Adipocyte (in vitro differentiated cells): ENCODE data around the gene DNAI2.
A peak's percentile ranks its signal among the peaks of the same experiment; 100 is the strongest.

Source experiments
- DNase-seq: peaks from one replicate; pipeline ENCODE4 v3.0.0-alpha.2; 2015; ENCODE audit warnings: low read depth
- H3K27me3 ChIP-seq: replicated peaks from 2 replicates; pipeline ENCODE4 v1.7.0; 2013; ENCODE audit warnings: mild to moderate bottlenecking, low read length, moderate library complexity; ENCODE audit not compliant: control insufficient read depth, insufficient read depth
- H3K36me3 ChIP-seq: 2 replicates; pipeline ENCODE4 v1.7.0; 2013; ENCODE audit warnings: low read length, mild to moderate bottlenecking, moderate library complexity; ENCODE audit not compliant: control insufficient read depth, insufficient read depth, severe bottlenecking
- H3K4me1 ChIP-seq: 2 replicates; pipeline ENCODE4 v1.7.0; 2013; ENCODE audit warnings: mild to moderate bottlenecking, low read length, moderate library complexity; ENCODE audit not compliant: control insufficient read depth, insufficient read depth
- H3K4me3 ChIP-seq: 2 replicates; pipeline ENCODE4 v1.7.0; 2013; ENCODE audit warnings: mild to moderate bottlenecking, low read length, moderate library complexity
- H3K9ac ChIP-seq: 2 replicates; pipeline ENCODE4 v1.7.0; 2013; ENCODE audit warnings: mild to moderate bottlenecking, low read length, moderate library complexity
- H3K9me3 ChIP-seq: 2 replicates; pipeline ENCODE4 v1.7.0; 2013; ENCODE audit warnings: mild to moderate bottlenecking, low read length, moderate library complexity; ENCODE audit not compliant: control insufficient read depth

The DNAI2 gene

GRCh38 chr17:74295625-74296547 lies 21.9 kb downstream of the DNAI2 start:
- peaks cover 7% of the 10 kb centered on the region for H3K27me3 ChIP-seq
- no peak overlapping the region for H3K4me3 ChIP-seq
- H3K36me3 ChIP-seq: no peaks in the 10 kb centered on the region
- DNase-seq: no peak
- H3K4me1 ChIP-seq: peaks cover 13% of the 10 kb centered on the region
- H3K9ac ChIP-seq: no peak overlapping the region
- no peaks in the 10 kb centered on the region for H3K9me3 ChIP-seq

DNA sequence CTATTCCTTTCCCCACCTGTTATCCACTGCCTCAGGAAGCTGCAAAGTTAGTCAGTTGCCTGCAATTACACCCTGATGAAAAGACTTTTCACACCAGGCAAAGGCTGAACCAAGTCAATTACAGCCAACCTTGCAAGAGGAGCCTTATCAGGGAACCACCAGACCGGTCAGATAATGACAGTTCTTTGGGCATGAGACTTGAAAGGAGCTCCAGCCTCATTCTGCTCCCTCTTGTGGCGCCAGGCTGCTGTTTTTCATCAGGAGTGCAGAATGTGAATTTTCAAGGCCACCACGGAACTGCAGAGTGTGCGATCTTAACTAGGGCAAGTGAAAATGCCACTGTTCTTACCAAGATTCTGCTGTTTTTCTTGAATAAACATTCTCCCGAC lies 22.5 kb downstream of the DNAI2 start:
- H3K9ac ChIP-seq: peak overlapping the region; percentile 62
- H3K9me3 ChIP-seq: no peaks in the 10 kb centered on the region
- peak; percentile 63 for DNase-seq
- H3K36me3 ChIP-seq: no peaks in the 10 kb centered on the region
- peaks cover 7% of the 10 kb centered on the region for H3K27me3 ChIP-seq
- H3K4me3 ChIP-seq: no peak overlapping the region
- H3K4me1 ChIP-seq: peaks cover 13% of the 10 kb centered on the region

DNA sequence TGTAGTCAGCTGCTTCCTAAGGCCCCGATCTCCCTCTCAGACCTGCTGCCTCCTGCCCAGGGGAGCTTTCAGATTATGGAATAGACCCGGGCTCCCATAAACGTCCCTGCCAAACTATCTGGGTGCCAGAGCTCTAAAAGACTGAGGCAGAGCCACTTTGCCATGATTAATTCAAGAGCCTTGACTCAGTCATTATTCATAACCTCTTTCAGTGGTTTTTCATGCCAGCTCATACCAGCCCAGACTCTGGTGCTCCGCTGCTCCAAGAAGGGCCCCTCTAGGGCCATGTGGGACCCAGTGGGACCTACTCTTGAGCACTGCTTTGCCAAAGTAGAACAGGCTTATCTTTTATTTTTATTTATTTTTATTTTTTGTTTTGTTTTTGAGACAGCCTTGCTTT lies 23.9 kb downstream of the DNAI2 start:
- Histone ChIP-seq H3K9me3 (no peaks in the 10 kb centered on the region), H3K4me1 (peaks cover 13% of the 10 kb centered on the region), H3K9ac (no peak overlapping the region), H3K4me3 (no peak overlapping the region), H3K27me3 (peaks cover 7% of the 10 kb centered on the region), H3K36me3 (no peaks in the 10 kb centered on the region)
- DNase-seq: no peak

GRCh38 chr17:74298778-74299177 lies 24.7 kb downstream of the DNAI2 start:
- DNase-seq: no peak
- H3K36me3 ChIP-seq: no peaks in the 10 kb centered on the region
- peaks cover 13% of the 10 kb centered on the region for H3K4me1 ChIP-seq
- H3K9ac ChIP-seq: no peak overlapping the region
- H3K9me3 ChIP-seq: no peaks in the 10 kb centered on the region
- H3K4me3 ChIP-seq: no peak overlapping the region
- H3K27me3 ChIP-seq: peaks cover 7% of the 10 kb centered on the region

DNA sequence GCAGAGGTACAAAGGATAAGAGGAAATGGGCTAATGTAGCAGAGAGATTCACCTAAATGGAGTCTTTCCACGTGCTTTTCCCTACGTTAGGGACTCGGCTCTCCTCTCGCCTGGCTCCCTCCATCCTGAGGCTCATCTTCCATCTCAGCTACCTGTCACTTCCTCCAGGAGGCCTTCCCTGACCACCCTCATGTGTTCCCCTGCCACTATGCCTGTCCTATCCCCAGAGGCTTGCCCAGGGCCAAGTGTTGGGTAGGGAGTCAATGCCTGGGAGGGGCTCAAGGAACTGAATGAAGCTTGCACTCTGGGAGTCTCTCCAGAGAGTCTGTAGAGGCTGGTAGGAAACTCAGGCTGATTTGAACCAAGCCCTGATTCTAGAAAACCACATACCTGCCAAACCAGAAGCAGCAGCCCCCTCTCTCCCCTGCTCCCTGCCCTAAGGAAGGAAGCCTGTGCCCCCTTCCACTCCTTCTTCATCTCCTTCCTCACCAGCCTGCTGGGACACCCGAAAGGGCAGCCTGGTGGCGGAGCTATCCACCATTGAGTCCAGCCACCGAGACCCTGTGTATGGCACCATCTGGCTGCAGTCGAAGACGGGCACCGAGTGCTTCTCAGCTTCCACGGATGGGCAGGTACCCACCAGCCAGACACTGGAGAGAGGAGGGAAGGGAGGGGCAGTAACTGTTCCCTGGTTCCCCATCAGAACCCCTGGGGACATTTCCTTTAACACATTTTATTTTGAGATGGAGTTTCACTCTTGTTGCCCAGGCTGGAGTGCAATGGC lies 25.4 kb downstream of the DNAI2 start:
- no peak overlapping the region for H3K4me3 ChIP-seq
- H3K27me3 ChIP-seq: peaks cover 7% of the 10 kb centered on the region
- H3K9ac ChIP-seq: no peak overlapping the region
- no peak for DNase-seq
- peaks cover 13% of the 10 kb centered on the region for H3K4me1 ChIP-seq
- H3K9me3 ChIP-seq: no peaks in the 10 kb centered on the region
- H3K36me3 ChIP-seq: no peaks in the 10 kb centered on the region

- Histone ChIP-seq H3K9me3 (no peaks in the 10 kb centered on the region), H3K4me3 (no peak overlapping the region), H3K4me1 (no peaks in the 10 kb centered on the region), H3K36me3 (no peaks in the 10 kb centered on the region), H3K9ac (no peak overlapping the region), H3K27me3 (peaks cover 16% of the 10 kb centered on the region)
- no peak for DNase-seq
Measured at GRCh38 chr17:74303305-74303704, 29.3 kb downstream of the DNAI2 start.

- no peak overlapping the region for H3K9ac ChIP-seq
- no peak for DNase-seq
- H3K27me3 ChIP-seq: peaks cover 17% of the 10 kb centered on the region
- H3K4me1 ChIP-seq: no peaks in the 10 kb centered on the region
- no peak overlapping the region for H3K4me3 ChIP-seq
- H3K36me3 ChIP-seq: no peaks in the 10 kb centered on the region
- no peaks in the 10 kb centered on the region for H3K9me3 ChIP-seq
Measured at GRCh38 chr17:74304184-74304583, 30.1 kb downstream of the DNAI2 start.

DNA sequence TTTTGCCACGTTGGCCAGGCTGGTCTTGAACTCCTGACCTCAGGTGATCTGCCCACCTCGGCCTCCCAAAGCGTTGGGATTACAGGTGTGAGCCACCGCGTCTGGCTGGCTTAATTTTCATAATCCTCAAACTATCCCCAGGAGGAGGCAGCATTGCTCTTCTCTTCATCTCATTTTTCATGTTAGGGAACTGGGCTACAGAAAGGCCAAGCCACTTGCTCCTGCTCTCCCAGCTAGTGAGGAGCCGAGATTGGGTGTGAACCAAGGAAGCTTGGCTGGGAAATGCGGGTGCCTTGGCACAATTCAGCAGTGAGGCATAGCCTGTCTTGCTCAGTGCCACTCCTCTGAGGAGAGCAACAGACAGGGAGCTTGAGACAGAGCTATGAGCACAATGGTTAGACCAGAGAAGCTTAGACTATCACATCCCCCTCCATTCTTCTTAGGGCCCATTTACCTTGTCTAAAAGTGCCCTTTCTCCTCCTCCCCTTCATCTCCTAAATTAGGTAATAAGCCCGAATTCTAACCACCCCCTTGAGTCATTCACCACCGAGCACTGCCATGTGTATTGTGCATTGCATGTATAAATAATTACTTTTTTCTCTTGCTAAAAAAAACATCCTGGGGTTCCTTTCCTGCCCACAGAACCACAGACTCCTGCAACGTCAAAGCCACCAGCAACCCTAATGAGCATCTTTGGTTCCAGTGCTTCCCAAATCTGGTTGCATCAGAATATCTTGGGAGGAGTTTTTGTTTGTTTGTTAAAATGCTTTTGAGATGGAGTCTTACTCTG lies 32.0 kb downstream of the DNAI2 start:
- Histone ChIP-seq H3K27me3 (peaks cover 18% of the 10 kb centered on the region), H3K9ac (no peak overlapping the region), H3K4me3 (no peak overlapping the region), H3K4me1 (no peaks in the 10 kb centered on the region), H3K36me3 (no peaks in the 10 kb centered on the region), H3K9me3 (no peaks in the 10 kb centered on the region)
- no peak for DNase-seq

DNA sequence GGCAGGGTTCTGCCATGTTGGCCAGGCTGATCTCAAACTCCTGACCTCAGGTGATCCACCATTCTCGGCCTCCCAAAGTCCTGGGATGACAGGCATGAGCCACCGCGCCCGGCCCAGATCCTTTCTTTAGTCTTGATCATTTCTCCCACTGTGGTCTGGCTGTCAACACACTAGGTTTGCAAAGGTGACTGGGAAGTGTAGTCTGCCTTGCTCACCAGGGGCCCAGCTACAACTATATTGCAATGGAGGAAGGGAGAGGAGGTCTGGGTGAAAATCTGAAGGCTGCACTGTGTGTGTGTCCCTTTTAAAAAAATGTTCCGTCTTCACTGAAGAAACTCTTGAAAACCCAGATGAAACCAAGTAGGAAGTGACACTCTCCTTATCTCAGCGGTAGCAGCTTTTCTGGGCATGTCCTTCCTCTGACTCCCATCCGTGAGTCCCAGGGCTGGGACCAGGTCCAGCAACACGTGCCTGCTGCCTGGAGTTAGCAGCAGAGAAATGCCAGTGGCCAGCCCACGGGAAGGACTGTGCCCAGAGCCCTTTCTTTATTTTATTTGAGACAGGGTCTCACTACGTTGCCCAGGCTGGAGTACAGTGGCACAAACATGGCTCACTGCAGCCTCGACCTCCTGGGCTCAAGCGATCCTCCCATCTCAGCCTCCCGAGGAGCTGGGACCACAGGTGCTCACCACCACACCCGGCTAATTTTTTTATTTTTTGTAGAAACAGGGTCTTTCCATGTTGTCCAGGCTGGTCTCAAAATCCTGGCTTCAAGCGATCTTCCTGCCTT lies 34.1 kb downstream of the DNAI2 start:
- no peak overlapping the region for H3K4me3 ChIP-seq
- no peaks in the 10 kb centered on the region for H3K36me3 ChIP-seq
- peaks cover 18% of the 10 kb centered on the region for H3K27me3 ChIP-seq
- H3K9ac ChIP-seq: no peak overlapping the region
- no peaks in the 10 kb centered on the region for H3K4me1 ChIP-seq
- peaks cover 3% of the 10 kb centered on the region for H3K9me3 ChIP-seq
- no peak for DNase-seq

DNA sequence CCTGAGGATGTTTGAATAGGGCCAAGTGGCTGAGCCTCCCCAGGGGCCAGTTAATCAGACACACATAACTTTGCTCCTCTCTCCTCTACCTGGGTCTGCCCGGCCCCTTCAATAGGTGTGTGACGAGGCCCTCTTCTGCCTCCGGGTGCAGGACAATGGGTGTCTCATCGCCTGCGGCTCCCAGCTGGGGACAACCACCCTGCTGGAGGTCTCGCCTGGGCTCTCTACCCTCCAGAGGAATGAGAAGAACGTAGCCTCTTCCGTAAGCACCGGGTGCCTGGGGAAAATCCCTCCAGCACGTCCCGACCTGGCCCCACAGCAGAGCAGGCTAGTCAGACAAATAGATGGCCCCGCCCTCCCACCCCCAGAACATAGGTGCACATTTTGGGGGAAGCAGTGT lies 35.9 kb downstream of the DNAI2 start:
- DNase-seq: no peak
- Histone ChIP-seq H3K36me3 (no peaks in the 10 kb centered on the region), H3K27me3 (peaks cover 18% of the 10 kb centered on the region)

More for the DNA sequence above, 35.9 kb downstream of the DNAI2 start:
- no peak overlapping the region for H3K9ac ChIP-seq
- H3K4me1 ChIP-seq: no peaks in the 10 kb centered on the region
- H3K4me3 ChIP-seq: no peak overlapping the region
- H3K9me3 ChIP-seq: peaks cover 3% of the 10 kb centered on the region
